Colonic mucosa (tissue), 4 donors: ENCODE measurements around the gene SBSN. TPM values are rescaled to one million over a fixed set of nuclear protein-coding genes. Genes with fewer than 3 reads are reported as not detected.

ENCODE experiments used
- DNase-seq: peaks from one replicate; pipeline ENCODE4 v3.0.0-alpha.2; 2020
- H3K27ac ChIP-seq: fragments of 200-600 bp; one replicate; pipeline ENCODE4 v1.8.0; 2021
- H3K27me3 ChIP-seq: fragments of 200-600 bp; one replicate; pipeline ENCODE4 v1.8.0; 2021
- H3K36me3 ChIP-seq: fragments of 200-600 bp; one replicate; pipeline ENCODE4 v1.8.0; 2021
- H3K4me1 ChIP-seq: fragments of 200-600 bp; one replicate; pipeline ENCODE4 v1.8.0; 2021; ENCODE audit warnings: mild to moderate bottlenecking
- H3K4me3 ChIP-seq: fragments of 200-600 bp; one replicate; pipeline ENCODE4 v1.8.0; 2021
- H3K9ac ChIP-seq, 2 donors: one replicate each; pipeline ENCODE4 v1.7.0; 2013; ENCODE audit warnings: control low read depth in 2 of 2, low read depth in 2 of 2, low read length in 2 of 2
- H3K9me3 ChIP-seq: fragments of 200-600 bp; one replicate; pipeline ENCODE4 v1.8.0; 2021
- CTCF ChIP-seq: fragments of 200-600 bp; IDR thresholded peaks from one replicate; pipeline ENCODE4 v1.8.0; 2022; ENCODE audit warnings: antibody characterized with exemption, mild to moderate bottlenecking
- intact Hi-C: fragments of 100-400 bp; cut with DNase I; formaldehyde crosslinking; loops from one replicate; pipeline ENCODE4 v1.14.1; 2022
- total RNA-seq, 2 donors: library from RNA; stranded (reverse); fragmentation: NEBNext Ultra II Directional in 1 of 2; extraction: Animal tissue kit (Norgen Biotek cat#: 25700) in 1 of 2; gene quantifications; one replicate each; pipeline ENCODE4 v1.2.1, GENCODE V29; 2021
- donor health status: healthy.
- donor health status: DM: no; HTN: no; CAD: no.
- donor health status: DM: no; HTN: no; CAD: no.

Gene SBSN
- total RNA-seq, 2 donors from 2014 or later = not detected

GRCh38 chr19:35560271-35560670 is 32.2 kb upstream of the SBSN start:
- intact Hi-C loops = no loop called here
- H3K27me3 ChIP-seq = peaks cover 13% of the 10 kb centered on the region
- no peak overlapping the region for H3K27ac ChIP-seq

GRCh38 chr19:35559781-35560180 is 31.7 kb upstream of the SBSN start:
- TF ChIP-seq CTCF = no peak
- Histone ChIP-seq H3K27ac (no peak overlapping the region), H3K4me1 (peaks cover 3% of the 10 kb centered on the region), H3K36me3 (no peaks in the 10 kb centered on the region), H3K4me3 (no peak overlapping the region), H3K9ac (no peak overlapping the region), H3K9me3 (no peaks in the 10 kb centered on the region), H3K27me3 (peaks cover 13% of the 10 kb centered on the region)
- intact Hi-C loops = no loop called here
- no peak for DNase-seq

More at GRCh38 chr19:35560271-35560670, 32.2 kb upstream of the SBSN start:
- peaks cover 3% of the 10 kb centered on the region for H3K4me1 ChIP-seq
- H3K4me3 ChIP-seq = no peak overlapping the region
- no peaks in the 10 kb centered on the region for H3K9me3 ChIP-seq
- H3K9ac ChIP-seq = no peak overlapping the region
- no peak for DNase-seq
- no peak for TF ChIP-seq CTCF
- no peaks in the 10 kb centered on the region for H3K36me3 ChIP-seq

GRCh38 chr19:35559281-35559659 is 31.2 kb upstream of the SBSN start:
- TF ChIP-seq CTCF = no peak
- Histone ChIP-seq H3K4me1 (peaks cover 3% of the 10 kb centered on the region), H3K4me3 (no peak overlapping the region), H3K9ac (no peak overlapping the region), H3K9me3 (no peaks in the 10 kb centered on the region), H3K27ac (no peak overlapping the region), H3K36me3 (no peaks in the 10 kb centered on the region), H3K27me3 (peaks cover 13% of the 10 kb centered on the region)
- intact Hi-C loops = no loop called here
- DNase-seq = no peak

- Histone ChIP-seq H3K36me3 (no peaks in the 10 kb centered on the region), H3K27ac (no peak overlapping the region), H3K27me3 (peaks cover 13% of the 10 kb centered on the region), H3K4me1 (peaks cover 3% of the 10 kb centered on the region), H3K9ac (no peak overlapping the region), H3K9me3 (no peaks in the 10 kb centered on the region), H3K4me3 (no peak overlapping the region)
- intact Hi-C loops = no loop called here
- no peak for TF ChIP-seq CTCF
- no peak for DNase-seq
Measured at GRCh38 chr19:35558400-35559280, 30.5 kb upstream of the SBSN start.

GRCh38 chr19:35557539-35558399 is 29.7 kb upstream of the SBSN start:
- intact Hi-C loops = no loop called here
- Histone ChIP-seq H3K27ac (no peak overlapping the region), H3K4me3 (no peak overlapping the region), H3K27me3 (peaks cover 13% of the 10 kb centered on the region), H3K9me3 (no peaks in the 10 kb centered on the region), H3K36me3 (no peaks in the 10 kb centered on the region), H3K4me1 (peaks cover 3% of the 10 kb centered on the region), H3K9ac (no peak overlapping the region)
- no peak for TF ChIP-seq CTCF
- peak; percentile 75 for DNase-seq
